Measurements from ENCODE around the gene ASTN2.

ASTN2 gene

DNA sequence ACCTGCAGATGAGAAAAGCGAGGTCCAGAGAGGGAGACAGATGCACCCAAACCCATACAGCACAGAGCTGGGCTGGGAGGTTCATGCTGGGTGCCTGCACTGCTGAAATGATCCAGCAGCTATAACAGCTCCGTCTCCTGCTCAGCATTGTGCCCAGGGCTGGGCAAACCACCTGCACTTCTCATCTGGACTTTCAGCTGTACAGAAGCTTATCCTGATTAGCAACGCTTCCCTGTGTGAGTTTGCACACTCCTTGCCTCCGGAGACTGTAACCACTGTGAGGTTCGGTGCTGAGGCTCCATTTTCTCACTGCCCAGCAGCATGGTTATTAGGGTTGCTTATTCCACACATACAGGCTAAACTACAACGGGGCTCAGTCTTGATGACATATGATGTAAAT lies 326.1 kb downstream of the ASTN2 start:
- no peak for DNase-seq (ENCODE audit: extremely low read depth, low read depth)
- H3K4me3 ChIP-seq (replicated peaks; ENCODE audit: low read depth, low read length): no peak overlapping the region
- TF ChIP-seq, protein P1, sequence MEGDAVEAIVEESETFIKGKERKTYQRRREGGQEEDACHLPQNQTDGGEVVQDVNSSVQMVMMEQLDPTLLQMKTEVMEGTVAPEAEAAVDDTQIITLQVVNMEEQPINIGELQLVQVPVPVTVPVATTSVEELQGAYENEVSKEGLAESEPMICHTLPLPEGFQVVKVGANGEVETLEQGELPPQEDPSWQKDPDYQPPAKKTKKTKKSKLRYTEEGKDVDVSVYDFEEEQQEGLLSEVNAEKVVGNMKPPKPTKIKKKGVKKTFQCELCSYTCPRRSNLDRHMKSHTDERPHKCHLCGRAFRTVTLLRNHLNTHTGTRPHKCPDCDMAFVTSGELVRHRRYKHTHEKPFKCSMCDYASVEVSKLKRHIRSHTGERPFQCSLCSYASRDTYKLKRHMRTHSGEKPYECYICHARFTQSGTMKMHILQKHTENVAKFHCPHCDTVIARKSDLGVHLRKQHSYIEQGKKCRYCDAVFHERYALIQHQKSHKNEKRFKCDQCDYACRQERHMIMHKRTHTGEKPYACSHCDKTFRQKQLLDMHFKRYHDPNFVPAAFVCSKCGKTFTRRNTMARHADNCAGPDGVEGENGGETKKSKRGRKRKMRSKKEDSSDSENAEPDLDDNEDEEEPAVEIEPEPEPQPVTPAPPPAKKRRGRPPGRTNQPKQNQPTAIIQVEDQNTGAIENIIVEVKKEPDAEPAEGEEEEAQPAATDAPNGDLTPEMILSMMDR (IDR thresholded peaks at IDR 0.05; ENCODE audit: low read depth, low read length, missing control alignments): no peak

DNA sequence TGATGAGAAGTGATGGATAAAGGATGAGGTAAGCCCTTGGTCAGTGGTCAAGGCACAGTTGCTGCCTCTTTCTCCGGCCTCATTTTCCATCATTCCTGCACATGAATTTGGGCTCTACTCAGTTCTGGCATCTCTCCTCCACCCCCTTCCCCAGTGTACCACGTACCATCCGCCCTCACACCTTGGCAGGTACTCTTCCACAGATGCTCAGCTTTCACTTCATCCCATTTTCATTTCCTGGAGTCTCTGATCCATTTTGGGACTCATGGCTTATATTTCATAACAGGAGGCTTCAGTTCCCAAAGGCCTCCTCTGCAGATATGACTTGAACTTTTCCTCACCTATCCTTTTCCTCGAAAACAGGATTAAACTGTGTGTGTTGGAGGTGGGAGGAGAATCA lies 326.7 kb downstream of the ASTN2 start:
- no peak for DNase-seq (ENCODE audit: extremely low read depth, low read depth)
- TF ChIP-seq, protein P1 (IDR thresholded peaks at IDR 0.05; ENCODE audit: low read depth, low read length, missing control alignments): no peak
- H3K4me3 ChIP-seq (replicated peaks; ENCODE audit: low read depth, low read length): no peak overlapping the region

DNA sequence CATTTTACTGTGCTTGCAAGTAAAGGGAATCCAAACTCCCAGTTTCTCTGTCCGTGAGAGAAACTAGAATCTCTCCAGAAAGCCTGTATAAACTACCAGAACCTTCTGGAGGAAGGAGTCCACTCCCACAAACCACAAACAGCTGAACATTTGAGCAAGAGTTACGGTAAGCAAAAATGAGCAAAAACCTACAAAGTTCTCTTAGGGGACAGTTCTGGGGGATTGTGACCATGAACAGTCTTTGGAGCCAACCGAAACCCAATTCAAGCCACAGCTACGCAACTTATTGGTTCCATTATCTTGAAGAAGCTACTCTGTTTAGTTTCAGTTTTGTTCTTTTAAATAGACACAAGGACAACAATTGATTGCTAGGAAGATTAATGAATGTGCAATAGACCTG lies 330.6 kb downstream of the ASTN2 start:
- DNase-seq (ENCODE audit: extremely low read depth, low read depth): no peak
- H3K4me3 ChIP-seq (replicated peaks; ENCODE audit: low read depth, low read length): no peak overlapping the region
- TF ChIP-seq, protein P1 (IDR thresholded peaks at IDR 0.05; ENCODE audit: low read depth, low read length, missing control alignments): no peak

DNA sequence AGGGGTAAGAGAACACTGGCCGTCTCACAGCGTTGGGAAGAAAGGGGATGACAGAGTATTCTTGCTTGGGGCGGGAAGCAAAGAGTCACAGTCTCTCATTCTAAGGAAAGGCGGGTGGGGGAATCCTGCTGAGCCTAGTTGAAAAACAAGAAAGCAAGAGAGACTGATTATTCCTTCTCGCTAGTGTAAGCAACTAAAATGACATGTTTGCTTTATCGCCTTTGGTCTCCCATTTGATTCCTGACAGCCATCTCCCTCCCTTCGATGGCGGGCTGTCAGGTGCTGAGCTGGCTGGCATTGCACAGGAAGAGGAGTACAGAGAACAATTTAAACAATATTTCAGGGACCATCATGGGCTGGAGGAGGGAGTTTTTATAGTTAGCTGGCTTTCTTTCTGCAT lies 331.3 kb downstream of the ASTN2 start:
- H3K4me3 ChIP-seq (replicated peaks; ENCODE audit: low read depth, low read length): no peak overlapping the region
- DNase-seq (ENCODE audit: extremely low read depth, low read depth): no peak
- TF ChIP-seq, protein P1 (IDR thresholded peaks at IDR 0.05; ENCODE audit: low read depth, low read length, missing control alignments): no peak

DNA sequence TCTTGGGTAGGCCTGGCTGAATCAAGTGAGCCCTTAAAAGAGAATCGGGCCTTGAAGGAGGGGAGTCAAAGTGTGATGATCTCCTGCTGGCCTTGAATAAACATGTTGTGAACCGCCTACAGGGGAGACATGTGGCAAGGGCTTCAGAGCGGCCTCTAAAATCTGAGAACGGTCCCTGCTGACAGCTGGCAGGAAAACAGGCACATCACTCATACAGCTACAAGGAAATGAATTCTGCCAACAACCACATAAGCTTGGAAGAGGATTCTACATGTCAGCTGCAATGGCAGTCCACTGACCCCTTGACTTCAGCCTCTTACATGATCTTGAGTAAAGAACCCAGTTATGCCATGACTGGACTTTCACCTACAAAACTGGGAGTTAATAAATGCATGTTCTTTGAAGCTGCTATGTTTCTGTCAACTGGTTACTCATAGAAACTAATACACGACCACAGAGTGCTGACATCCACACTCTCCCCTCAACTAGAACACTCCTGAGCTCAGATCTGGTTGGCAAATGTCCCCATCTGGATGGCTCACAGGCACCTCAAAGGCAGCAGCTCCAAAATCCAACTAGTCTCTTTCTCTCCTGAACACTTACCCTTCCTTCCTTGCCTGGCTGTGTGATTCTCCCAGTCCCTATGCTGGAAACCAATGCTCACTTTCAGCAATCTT lies 333.1 kb downstream of the ASTN2 start:
- DNase-seq (ENCODE audit: extremely low read depth, low read depth): no peak
- TF ChIP-seq, protein P1 (IDR thresholded peaks at IDR 0.05; ENCODE audit: low read depth, low read length, missing control alignments): no peak
- no peak overlapping the region for H3K4me3 ChIP-seq (replicated peaks; ENCODE audit: low read depth, low read length)

DNA sequence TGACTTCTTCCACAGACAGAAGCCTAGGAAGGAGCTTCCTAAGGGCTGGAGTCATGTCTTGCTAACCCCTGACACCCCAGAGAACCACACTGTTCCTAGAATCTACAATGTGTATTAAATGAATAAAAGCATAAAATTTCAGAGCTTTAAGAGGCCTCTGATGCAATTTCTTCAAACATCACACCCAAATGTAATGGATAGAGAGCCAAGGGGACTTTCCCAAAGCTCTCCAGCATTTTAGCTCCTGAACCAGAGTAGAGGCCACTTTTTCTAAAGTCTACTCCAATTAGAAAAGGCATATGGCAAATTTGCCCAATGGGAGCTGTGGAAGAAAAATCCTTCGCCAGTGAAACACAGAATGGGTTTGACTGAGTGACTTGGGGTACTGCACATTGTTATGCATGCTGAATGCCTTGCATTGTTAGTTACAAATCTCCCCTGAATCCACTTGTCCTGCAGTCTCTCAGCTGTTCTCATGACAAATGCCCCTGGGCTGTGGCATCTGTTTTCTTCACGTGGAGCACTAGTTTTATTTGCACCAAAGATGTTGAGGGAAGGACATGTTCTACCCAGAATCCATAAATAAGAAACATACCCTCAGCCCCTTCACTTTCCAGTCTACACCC lies 334.0 kb downstream of the ASTN2 start:
- TF ChIP-seq, protein P1 (IDR thresholded peaks at IDR 0.05; ENCODE audit: low read depth, low read length, missing control alignments): no peak
- no peak overlapping the region for H3K4me3 ChIP-seq (replicated peaks; ENCODE audit: low read depth, low read length)
- no peak for DNase-seq (ENCODE audit: extremely low read depth, low read depth)

Measured in HFF-Myc (cell line).